ENCODE results near the gene EXOSC1.
"Not testable (repeated sequence)": the region's sequence is repeated elsewhere in the genome, so short reads cannot be mapped to it uniquely, and the experiment has no call there.

The EXOSC1 gene

GRCh38 chr10:97459111-97459510, 13.3 kb upstream of the EXOSC1 start:
- no peak for DNase-seq (ENCODE audit: low spot score)

GRCh38 chr10:97456686-97457065, 10.9 kb upstream of the EXOSC1 start:
- DNase-seq (ENCODE audit: low spot score), result no peak

GRCh38 chr10:97456034-97456685, 10.4 kb upstream of the EXOSC1 start:
- DNase-seq (ENCODE audit: low spot score), result no peak

- no peak for DNase-seq (ENCODE audit: low spot score)
Observed at GRCh38 chr10:97454330-97455036, 8.7 kb upstream of the EXOSC1 start.

GRCh38 chr10:97452352-97452751, 6.5 kb upstream of the EXOSC1 start:
- no peak for DNase-seq (ENCODE audit: low spot score)

GRCh38 chr10:97451605-97452004, 5.8 kb upstream of the EXOSC1 start:
- DNase-seq (ENCODE audit: low spot score), result no peak

- DNase-seq (ENCODE audit: low spot score), result no peak
Observed at GRCh38 chr10:97450828-97451227, 5.0 kb upstream of the EXOSC1 start.

- no peak for DNase-seq (ENCODE audit: low spot score)
Observed at GRCh38 chr10:97445357-97445721, 467 bp downstream of the EXOSC1 start.

GRCh38 chr10:97444212-97444611, 1.6 kb downstream of the EXOSC1 start:
- DNase-seq (ENCODE audit: low spot score), result no peak

- no peak for DNase-seq (ENCODE audit: low spot score)
Observed at GRCh38 chr10:97442277-97442676, 3.5 kb downstream of the EXOSC1 start.

- DNase-seq (ENCODE audit: low spot score), result no peak
Observed at GRCh38 chr10:97435211-97435610, 10.6 kb downstream of the EXOSC1 start.

- no peak for DNase-seq (ENCODE audit: low spot score)
Observed at GRCh38 chr10:97434557-97434956, 11.2 kb downstream of the EXOSC1 start.

- DNase-seq (ENCODE audit: low spot score), result peak; percentile 52
Observed at GRCh38 chr10:97434055-97434454, 11.8 kb downstream of the EXOSC1 start.

GRCh38 chr10:97428572-97428981, 17.2 kb downstream of the EXOSC1 start:
- peak; percentile 87 for DNase-seq (ENCODE audit: low spot score)

- DNase-seq (ENCODE audit: low spot score), result peak; percentile 71
Observed at GRCh38 chr10:97427571-97428179, 18.1 kb downstream of the EXOSC1 start.

GRCh38 chr10:97426776-97427570, 18.8 kb downstream of the EXOSC1 start:
- peak; percentile 48 for DNase-seq (ENCODE audit: low spot score)

- peak; percentile 96 for DNase-seq (ENCODE audit: low spot score)
Observed at GRCh38 chr10:97425964-97426775, 19.6 kb downstream of the EXOSC1 start, which contains the start of gene PGAM1. TSS of gene PGAM1 (plus strand) at chr10:97426191. CDS start at chr10:97426308, 117 bp downstream.

GRCh38 chr10:97423757-97424098, 22.1 kb downstream of the EXOSC1 start:
- not testable (repeated sequence) for DNase-seq (ENCODE audit: low spot score)

- DNase-seq (ENCODE audit: low spot score), result no peak
Observed at GRCh38 chr10:97416565-97416964, 29.2 kb downstream of the EXOSC1 start.

GRCh38 chr10:97412891-97413304, 32.9 kb downstream of the EXOSC1 start:
- no peak for DNase-seq (ENCODE audit: low spot score)

GRCh38 chr10:97411406-97411805, 34.4 kb downstream of the EXOSC1 start:
- peak; percentile 32 for DNase-seq (ENCODE audit: low spot score)

Measured in RKO (cell line).